Measurements from ENCODE around the gene TAS2R5. TPM values are rescaled to one million over a fixed set of nuclear protein-coding genes. Genes with fewer than 3 reads are reported as not detected.

The TAS2R5 gene
- total RNA-seq, 4 donors from 2014 or later = 2.1 to 6.0 (median 5.2) TPM

DNA sequence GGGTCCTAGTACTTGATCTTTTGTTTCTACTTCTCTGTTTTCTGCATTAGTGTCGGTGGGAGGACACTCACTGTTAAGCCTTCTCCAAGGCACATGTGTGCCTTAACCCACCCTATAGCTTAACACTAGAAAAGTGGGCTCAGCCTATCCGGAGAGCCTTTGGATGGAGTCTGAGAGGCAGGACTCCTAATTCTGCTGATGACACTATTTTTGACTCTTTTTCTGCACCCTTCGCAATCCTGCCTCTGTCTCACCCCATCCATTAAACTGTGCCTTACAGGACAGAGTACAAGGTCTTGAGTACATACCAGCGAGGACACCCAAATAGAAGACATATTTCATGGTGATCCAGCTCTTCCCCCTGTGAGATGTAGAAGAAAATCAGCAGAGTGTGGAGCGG, 50.7 kb downstream of the TAS2R5 start:
- Histone ChIP-seq H3K27ac (no peak overlapping the region), H3K4me1 (no peaks in the 10 kb centered on the region), H3K36me3 (no peaks in the 10 kb centered on the region), H3K4me3 (no peak overlapping the region), H3K9me3 (no peaks in the 10 kb centered on the region), H3K27me3 (no peaks in the 10 kb centered on the region)
- TF ChIP-seq, protein P1, sequence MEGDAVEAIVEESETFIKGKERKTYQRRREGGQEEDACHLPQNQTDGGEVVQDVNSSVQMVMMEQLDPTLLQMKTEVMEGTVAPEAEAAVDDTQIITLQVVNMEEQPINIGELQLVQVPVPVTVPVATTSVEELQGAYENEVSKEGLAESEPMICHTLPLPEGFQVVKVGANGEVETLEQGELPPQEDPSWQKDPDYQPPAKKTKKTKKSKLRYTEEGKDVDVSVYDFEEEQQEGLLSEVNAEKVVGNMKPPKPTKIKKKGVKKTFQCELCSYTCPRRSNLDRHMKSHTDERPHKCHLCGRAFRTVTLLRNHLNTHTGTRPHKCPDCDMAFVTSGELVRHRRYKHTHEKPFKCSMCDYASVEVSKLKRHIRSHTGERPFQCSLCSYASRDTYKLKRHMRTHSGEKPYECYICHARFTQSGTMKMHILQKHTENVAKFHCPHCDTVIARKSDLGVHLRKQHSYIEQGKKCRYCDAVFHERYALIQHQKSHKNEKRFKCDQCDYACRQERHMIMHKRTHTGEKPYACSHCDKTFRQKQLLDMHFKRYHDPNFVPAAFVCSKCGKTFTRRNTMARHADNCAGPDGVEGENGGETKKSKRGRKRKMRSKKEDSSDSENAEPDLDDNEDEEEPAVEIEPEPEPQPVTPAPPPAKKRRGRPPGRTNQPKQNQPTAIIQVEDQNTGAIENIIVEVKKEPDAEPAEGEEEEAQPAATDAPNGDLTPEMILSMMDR (IDR thresholded peaks at IDR 0.05) = no peak
- no peak for TF ChIP-seq POLR2A (IDR thresholded peaks at IDR 0.05)
- no peak for DNase-seq

Other genes starting within 250 kb of the TAS2R5 start
- 10 to 100 TPM in 3 of 4 donors, 1 to 10 TPM in 1; 8.4 to 47.0 (median 17.5) TPM for gene AGK, start 238.8 kb upstream of the TAS2R5 start, total RNA-seq
- 10 to 100 TPM; 22.6 to 31.0 (median 26.4) TPM for gene DENND11, start 88.1 kb upstream of the TAS2R5 start, total RNA-seq
- not detected for gene WEE2, start 81.9 kb upstream of the TAS2R5 start, total RNA-seq
- gene SSBP1, start 51.9 kb upstream of the TAS2R5 start, total RNA-seq = 100 to 1,000 TPM in 1 of 4 donors, 10 to 100 TPM in 3; 54.4 to 106 (median 67.7) TPM
- gene TAS2R3, start 26.1 kb upstream of the TAS2R5 start, total RNA-seq = 1 to 10 TPM; 5.7 to 6.6 (median 6.3) TPM
- gene TAS2R4, start 13.5 kb upstream of the TAS2R5 start, total RNA-seq = 1 to 10 TPM in 3 of 4 donors, not detected in 1; 1.9 to 5.6 (median 3.3) TPM
- gene PRSS37, start 51.3 kb downstream of the TAS2R5 start, total RNA-seq = not detected
- not detected for gene OR9A4, start 126.2 kb downstream of the TAS2R5 start, total RNA-seq
- not detected for gene CLEC5A, start 156.8 kb downstream of the TAS2R5 start, total RNA-seq
- gene TAS2R38, start 183.6 kb downstream of the TAS2R5 start, total RNA-seq = 1 to 10 TPM in 2 of 4 donors, not detected in 2; 1.3 to 2.7 TPM
- 100 to 1,000 TPM in 3 of 4 donors, 1 to 10 TPM in 1; 9.1 to 922 (median 596) TPM for gene MGAM, start 205.7 kb downstream of the TAS2R5 start, total RNA-seq